IMR-90 (cell line): ENCODE results near the gene CNGB1.
"Not testable (repeated sequence)": the region's sequence is repeated elsewhere in the genome, so short reads cannot be mapped to it uniquely, and the experiment has no call there.

Experiments
- BHLHE40 ChIP-seq: fragments of 150-350 bp; IDR thresholded peaks from 2 replicates; pipeline ENCODE4 v1.6.1; 2016; ENCODE audit warnings: mild to moderate bottlenecking, low read depth, low read length
- CEBPB ChIP-seq: IDR thresholded peaks from 2 replicates; pipeline ENCODE4 v1.6.1; 2012; ENCODE audit warnings: low read depth, low read length, improper control_type of control experiment
- CHD1 ChIP-seq: IDR thresholded peaks from 2 replicates; pipeline ENCODE4 v1.6.1; 2012; ENCODE audit warnings: low read depth, low read length, improper control_type of control experiment
- CTCF ChIP-seq: conservative IDR thresholded peaks from 2 replicates; pipeline ENCODE4 v1.5.1; 2012; ENCODE audit warnings: mild to moderate bottlenecking, low read depth, low read length, improper control_type of control experiment
- ELK1 ChIP-seq: fragments of 150-350 bp; IDR thresholded peaks from 2 replicates; pipeline ENCODE4 v1.6.1; 2016; ENCODE audit warnings: low read depth, mild to moderate bottlenecking, low read length, moderate library complexity, borderline replicate concordance
- MXI1 ChIP-seq: IDR thresholded peaks from 2 replicates; pipeline ENCODE4 v1.6.1; 2012; ENCODE audit warnings: low read depth, mild to moderate bottlenecking, low read length, moderate library complexity, borderline replicate concordance
- POLR2A ChIP-seq: IDR thresholded peaks from 2 replicates; pipeline ENCODE4 v1.6.1; 2012; ENCODE audit warnings: mild to moderate bottlenecking, low read depth, low read length
- RAD21 ChIP-seq: IDR thresholded peaks from 2 replicates; pipeline ENCODE4 v1.6.1; 2012; ENCODE audit warnings: low read length, improper control_type of control experiment
- RCOR1 ChIP-seq: IDR thresholded peaks from 2 replicates; pipeline ENCODE4 v1.6.1; 2012; ENCODE audit warnings: mild to moderate bottlenecking, low read length, improper control_type of control experiment; ENCODE audit not compliant: insufficient replicate concordance
- RFX5 ChIP-seq: IDR thresholded peaks from 2 replicates; pipeline ENCODE4 v1.8.0; 2012; ENCODE audit warnings: low read depth, mild to moderate bottlenecking, low read length, moderate library complexity
- SMC3 ChIP-seq: fragments of 150-350 bp; IDR thresholded peaks from 2 replicates; pipeline ENCODE4 v1.6.1; 2016; ENCODE audit warnings: low read depth, mild to moderate bottlenecking, antibody characterized with exemption, low read length, moderate library complexity
- USF2 ChIP-seq: fragments of 150-350 bp; IDR thresholded peaks from 2 replicates; pipeline ENCODE4 v1.6.1; 2017; ENCODE audit warnings: mild to moderate bottlenecking, antibody characterized with exemption, low read length, low read depth

- not testable (repeated sequence) for TF ChIP-seq USF2, CTCF, BHLHE40, CHD1, RAD21, SMC3, POLR2A, ELK1, RFX5, MXI1, RCOR1, CEBPB
Observed at GRCh38 chr16:57895081-57895547, 75.8 kb downstream of the CNGB1 start.
